Ishikawa (cell line): ENCODE measurements around the gene DEAF1.

Experiments used
- EP300 ChIP-seq: IDR thresholded peaks from 2 replicates; pipeline ENCODE4 v1.6.1; 2012; ENCODE audit warnings: borderline replicate concordance
- TCF12 ChIP-seq: IDR thresholded peaks from 2 replicates; pipeline ENCODE4 v1.6.1; 2012; ENCODE audit warnings: low read depth

- no peak for TF ChIP-seq TCF12
- no peak for TF ChIP-seq EP300
These were observed 4.7 kb upstream of the DEAF1 start for GRCh38 chr11:699753-700152.
